OCI-LY7 (cell line): ENCODE data around the gene ANKRD44.

Source experiments
- EZH2phosphoT487 ChIP-seq: fragments of 200-600 bp; sonication (generic); IDR thresholded peaks from 2 replicates; pipeline ENCODE4 v1.6.1; 2018; ENCODE audit warnings: low read depth, borderline replicate concordance, mild to moderate bottlenecking, mixed run types, antibody characterized with exemption, low read length, moderate library complexity, mixed read lengths
- TF ChIP-seq, protein P1 (sequence below): fragments of 200-600 bp; sonication (generic); conservative IDR thresholded peaks from 2 replicates; pipeline ENCODE4 v1.5.1; 2014; ENCODE audit warnings: mild to moderate bottlenecking, antibody characterized with exemption, low read length, moderate library complexity, mixed read lengths

DNA sequence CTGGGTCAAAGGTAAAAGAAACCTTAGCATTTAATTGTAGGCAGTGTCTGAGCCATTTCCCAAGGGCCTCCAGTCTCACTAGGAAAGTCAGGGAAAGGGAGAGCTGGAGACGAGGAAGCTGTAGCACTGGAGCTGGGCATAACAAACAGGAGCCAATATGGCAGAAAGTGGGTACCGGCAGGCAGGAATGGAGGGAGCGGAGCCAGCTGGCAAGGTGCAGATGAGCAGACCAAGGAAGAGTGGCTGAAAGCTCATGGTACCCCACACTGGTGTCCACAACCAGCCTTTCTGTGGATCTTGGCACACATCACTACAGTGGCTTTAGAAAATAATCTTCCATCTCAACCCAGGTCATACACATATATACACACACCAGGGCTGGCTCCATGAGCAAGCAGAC, 40.0 kb downstream of the ANKRD44 start:
- TF ChIP-seq, protein P1, sequence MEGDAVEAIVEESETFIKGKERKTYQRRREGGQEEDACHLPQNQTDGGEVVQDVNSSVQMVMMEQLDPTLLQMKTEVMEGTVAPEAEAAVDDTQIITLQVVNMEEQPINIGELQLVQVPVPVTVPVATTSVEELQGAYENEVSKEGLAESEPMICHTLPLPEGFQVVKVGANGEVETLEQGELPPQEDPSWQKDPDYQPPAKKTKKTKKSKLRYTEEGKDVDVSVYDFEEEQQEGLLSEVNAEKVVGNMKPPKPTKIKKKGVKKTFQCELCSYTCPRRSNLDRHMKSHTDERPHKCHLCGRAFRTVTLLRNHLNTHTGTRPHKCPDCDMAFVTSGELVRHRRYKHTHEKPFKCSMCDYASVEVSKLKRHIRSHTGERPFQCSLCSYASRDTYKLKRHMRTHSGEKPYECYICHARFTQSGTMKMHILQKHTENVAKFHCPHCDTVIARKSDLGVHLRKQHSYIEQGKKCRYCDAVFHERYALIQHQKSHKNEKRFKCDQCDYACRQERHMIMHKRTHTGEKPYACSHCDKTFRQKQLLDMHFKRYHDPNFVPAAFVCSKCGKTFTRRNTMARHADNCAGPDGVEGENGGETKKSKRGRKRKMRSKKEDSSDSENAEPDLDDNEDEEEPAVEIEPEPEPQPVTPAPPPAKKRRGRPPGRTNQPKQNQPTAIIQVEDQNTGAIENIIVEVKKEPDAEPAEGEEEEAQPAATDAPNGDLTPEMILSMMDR, result no peak
- TF ChIP-seq EZH2phosphoT487, result no peak
